Activated T-cell treated with anti-CD3 and anti-CD28 coated beads for 1 hour (primary cell): Measurements from ENCODE around the gene HJV.

Experiments used
- DNase-seq: peaks from one replicate; pipeline ENCODE4 v3.0.0-alpha.2; 2020; ENCODE audit warnings: low read depth

HJV gene

GRCh38 chr1:145977016-145977415 is 44.5 kb downstream of the HJV start:
- DNase-seq = no peak

GRCh38 chr1:145975216-145975615 is 46.3 kb downstream of the HJV start:
- no peak for DNase-seq

GRCh38 chr1:145974721-145975120 is 46.8 kb downstream of the HJV start:
- no peak for DNase-seq

GRCh38 chr1:145972580-145972979 is 49.0 kb downstream of the HJV start:
- no peak for DNase-seq
